Measurements from ENCODE around the gene CACNA2D3. TPM values are rescaled to one million over a fixed set of nuclear protein-coding genes. Genes with fewer than 3 reads are reported as not detected.

Gene CACNA2D3
- polyA plus RNA-seq, 1 donor from 2014 or later = 26.2 TPM

DNA sequence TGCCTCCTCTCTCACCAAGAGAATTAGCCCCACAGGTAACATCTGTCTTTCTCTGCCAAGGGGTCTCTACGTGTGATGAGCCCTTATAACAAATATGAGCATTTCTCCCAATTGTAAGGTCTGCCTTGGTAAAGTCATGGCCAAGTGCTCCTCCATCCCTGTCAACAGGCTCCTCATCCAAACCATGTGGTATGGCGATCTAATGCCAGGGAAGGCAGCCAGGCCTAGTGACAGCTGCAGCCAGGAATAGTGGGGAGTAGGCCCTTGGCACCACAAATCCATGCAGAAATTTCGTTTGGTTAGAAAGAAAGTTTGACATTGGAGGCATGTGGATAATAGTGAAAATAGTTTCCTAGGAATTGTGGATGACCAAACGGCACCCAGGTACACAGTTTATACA, 810.3 kb downstream of the CACNA2D3 start:
- Histone ChIP-seq H3K27me3 (ENCODE audit: insufficient read depth, low read depth, low read length) (no peaks in the 10 kb centered on the region), H3K9me2 (ENCODE audit: insufficient read depth, low read length) (no peaks in the 10 kb centered on the region), H3K79me2 (replicated peaks; ENCODE audit: insufficient read depth, low read length) (no peaks in the 10 kb centered on the region), H3K27ac (ENCODE audit: low read length) (no peak overlapping the region), H3K9ac (ENCODE audit: low read length) (no peak overlapping the region), H3K4me3 (ENCODE audit: low read length) (no peak overlapping the region), H4K20me1 (ENCODE audit: insufficient read depth) (no peaks in the 10 kb centered on the region), H3K4me2 (ENCODE audit: low read length) (no peak overlapping the region), H2AFZ (ENCODE audit: low read depth, low read length) (no peak overlapping the region), H3F3A (ENCODE audit: insufficient read depth, low read length, poor library complexity, severe bottlenecking) (no peaks in the 10 kb centered on the region), H3K36me3 (ENCODE audit: insufficient read depth, low read length) (no peaks in the 10 kb centered on the region), H3K9me3 (ENCODE audit: low read length) (no peaks in the 10 kb centered on the region)
- TF ChIP-seq POLR2AphosphoS5 (IDR thresholded peaks at IDR 0.05) = no peak
- no peak for TF ChIP-seq MXI1 (conservative IDR thresholded peaks at IDR 0.05; ENCODE audit: poor library complexity, severe bottlenecking)
- no peak for TF ChIP-seq EP300 (conservative IDR thresholded peaks at IDR 0.05; ENCODE audit: poor library complexity, severe bottlenecking)
- TF ChIP-seq, protein P1, sequence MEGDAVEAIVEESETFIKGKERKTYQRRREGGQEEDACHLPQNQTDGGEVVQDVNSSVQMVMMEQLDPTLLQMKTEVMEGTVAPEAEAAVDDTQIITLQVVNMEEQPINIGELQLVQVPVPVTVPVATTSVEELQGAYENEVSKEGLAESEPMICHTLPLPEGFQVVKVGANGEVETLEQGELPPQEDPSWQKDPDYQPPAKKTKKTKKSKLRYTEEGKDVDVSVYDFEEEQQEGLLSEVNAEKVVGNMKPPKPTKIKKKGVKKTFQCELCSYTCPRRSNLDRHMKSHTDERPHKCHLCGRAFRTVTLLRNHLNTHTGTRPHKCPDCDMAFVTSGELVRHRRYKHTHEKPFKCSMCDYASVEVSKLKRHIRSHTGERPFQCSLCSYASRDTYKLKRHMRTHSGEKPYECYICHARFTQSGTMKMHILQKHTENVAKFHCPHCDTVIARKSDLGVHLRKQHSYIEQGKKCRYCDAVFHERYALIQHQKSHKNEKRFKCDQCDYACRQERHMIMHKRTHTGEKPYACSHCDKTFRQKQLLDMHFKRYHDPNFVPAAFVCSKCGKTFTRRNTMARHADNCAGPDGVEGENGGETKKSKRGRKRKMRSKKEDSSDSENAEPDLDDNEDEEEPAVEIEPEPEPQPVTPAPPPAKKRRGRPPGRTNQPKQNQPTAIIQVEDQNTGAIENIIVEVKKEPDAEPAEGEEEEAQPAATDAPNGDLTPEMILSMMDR (IDR thresholded peaks at IDR 0.05; ENCODE audit: poor library complexity, severe bottlenecking) = no peak
- TF ChIP-seq TAF1 (IDR thresholded peaks at IDR 0.05; ENCODE audit: low read depth) = no peak
- no peak for TF ChIP-seq EZH2 (IDR thresholded peaks at IDR 0.05; ENCODE audit: borderline replicate concordance, insufficient read depth, low read length, poor library complexity, severe bottlenecking)
- TF ChIP-seq, protein P2, sequence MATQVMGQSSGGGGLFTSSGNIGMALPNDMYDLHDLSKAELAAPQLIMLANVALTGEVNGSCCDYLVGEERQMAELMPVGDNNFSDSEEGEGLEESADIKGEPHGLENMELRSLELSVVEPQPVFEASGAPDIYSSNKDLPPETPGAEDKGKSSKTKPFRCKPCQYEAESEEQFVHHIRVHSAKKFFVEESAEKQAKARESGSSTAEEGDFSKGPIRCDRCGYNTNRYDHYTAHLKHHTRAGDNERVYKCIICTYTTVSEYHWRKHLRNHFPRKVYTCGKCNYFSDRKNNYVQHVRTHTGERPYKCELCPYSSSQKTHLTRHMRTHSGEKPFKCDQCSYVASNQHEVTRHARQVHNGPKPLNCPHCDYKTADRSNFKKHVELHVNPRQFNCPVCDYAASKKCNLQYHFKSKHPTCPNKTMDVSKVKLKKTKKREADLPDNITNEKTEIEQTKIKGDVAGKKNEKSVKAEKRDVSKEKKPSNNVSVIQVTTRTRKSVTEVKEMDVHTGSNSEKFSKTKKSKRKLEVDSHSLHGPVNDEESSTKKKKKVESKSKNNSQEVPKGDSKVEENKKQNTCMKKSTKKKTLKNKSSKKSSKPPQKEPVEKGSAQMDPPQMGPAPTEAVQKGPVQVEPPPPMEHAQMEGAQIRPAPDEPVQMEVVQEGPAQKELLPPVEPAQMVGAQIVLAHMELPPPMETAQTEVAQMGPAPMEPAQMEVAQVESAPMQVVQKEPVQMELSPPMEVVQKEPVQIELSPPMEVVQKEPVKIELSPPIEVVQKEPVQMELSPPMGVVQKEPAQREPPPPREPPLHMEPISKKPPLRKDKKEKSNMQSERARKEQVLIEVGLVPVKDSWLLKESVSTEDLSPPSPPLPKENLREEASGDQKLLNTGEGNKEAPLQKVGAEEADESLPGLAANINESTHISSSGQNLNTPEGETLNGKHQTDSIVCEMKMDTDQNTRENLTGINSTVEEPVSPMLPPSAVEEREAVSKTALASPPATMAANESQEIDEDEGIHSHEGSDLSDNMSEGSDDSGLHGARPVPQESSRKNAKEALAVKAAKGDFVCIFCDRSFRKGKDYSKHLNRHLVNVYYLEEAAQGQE (IDR thresholded peaks at IDR 0.05; ENCODE audit: borderline replicate concordance) = no peak

DNA sequence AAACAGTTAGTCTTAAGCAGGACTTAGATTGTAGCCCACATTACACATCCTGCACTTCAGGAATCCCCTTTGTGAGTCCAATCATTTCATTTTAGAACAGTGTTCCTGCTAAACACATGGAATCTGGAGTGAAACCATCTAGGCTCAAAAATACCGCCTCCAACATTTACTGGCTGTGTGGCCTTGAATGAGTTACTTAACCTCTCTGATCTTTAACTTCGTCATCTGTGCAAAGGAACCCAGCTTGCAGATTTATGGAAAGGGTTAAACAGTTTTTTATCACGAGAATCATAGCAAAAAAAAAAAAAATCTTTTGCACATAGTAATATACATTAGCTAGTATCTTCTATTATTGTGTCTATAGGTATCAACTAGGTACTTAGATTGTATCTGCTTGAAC, 813.5 kb downstream of the CACNA2D3 start:
- Histone ChIP-seq H3K79me2 (replicated peaks; ENCODE audit: insufficient read depth, low read length) (no peaks in the 10 kb centered on the region), H3K36me3 (ENCODE audit: insufficient read depth, low read length) (no peaks in the 10 kb centered on the region), H3K9ac (ENCODE audit: low read length) (no peak overlapping the region), H3K9me3 (ENCODE audit: low read length) (no peaks in the 10 kb centered on the region), H3K4me3 (ENCODE audit: low read length) (no peak overlapping the region), H3K9me2 (ENCODE audit: insufficient read depth, low read length) (no peaks in the 10 kb centered on the region), H2AFZ (ENCODE audit: low read depth, low read length) (no peak overlapping the region), H3K27me3 (ENCODE audit: insufficient read depth, low read depth, low read length) (no peaks in the 10 kb centered on the region), H3K4me2 (ENCODE audit: low read length) (no peak overlapping the region), H3K27ac (ENCODE audit: low read length) (no peak overlapping the region), H3F3A (ENCODE audit: insufficient read depth, low read length, poor library complexity, severe bottlenecking) (no peaks in the 10 kb centered on the region), H4K20me1 (ENCODE audit: insufficient read depth) (no peaks in the 10 kb centered on the region)
- TF ChIP-seq MXI1 (conservative IDR thresholded peaks at IDR 0.05; ENCODE audit: poor library complexity, severe bottlenecking) = no peak
- no peak for TF ChIP-seq RAD21 (conservative IDR thresholded peaks at IDR 0.05)
- no peak for TF ChIP-seq EZH2 (IDR thresholded peaks at IDR 0.05; ENCODE audit: borderline replicate concordance, insufficient read depth, low read length, poor library complexity, severe bottlenecking)
- no peak for TF ChIP-seq SMC3 (conservative IDR thresholded peaks at IDR 0.05; ENCODE audit: poor library complexity)
- TF ChIP-seq POLR2AphosphoS5 (IDR thresholded peaks at IDR 0.05) = no peak
- TF ChIP-seq, protein P2 (IDR thresholded peaks at IDR 0.05; ENCODE audit: borderline replicate concordance) = no peak
- TF ChIP-seq TAF1 (IDR thresholded peaks at IDR 0.05; ENCODE audit: low read depth) = no peak
- no peak for TF ChIP-seq EP300 (conservative IDR thresholded peaks at IDR 0.05; ENCODE audit: poor library complexity, severe bottlenecking)
- TF ChIP-seq, protein P1 (IDR thresholded peaks at IDR 0.05; ENCODE audit: poor library complexity, severe bottlenecking) = no peak

Data from neural cell (in vitro differentiated cells).